ENCODE data around the gene CDC42SE1.

CDC42SE1 gene

DNA sequence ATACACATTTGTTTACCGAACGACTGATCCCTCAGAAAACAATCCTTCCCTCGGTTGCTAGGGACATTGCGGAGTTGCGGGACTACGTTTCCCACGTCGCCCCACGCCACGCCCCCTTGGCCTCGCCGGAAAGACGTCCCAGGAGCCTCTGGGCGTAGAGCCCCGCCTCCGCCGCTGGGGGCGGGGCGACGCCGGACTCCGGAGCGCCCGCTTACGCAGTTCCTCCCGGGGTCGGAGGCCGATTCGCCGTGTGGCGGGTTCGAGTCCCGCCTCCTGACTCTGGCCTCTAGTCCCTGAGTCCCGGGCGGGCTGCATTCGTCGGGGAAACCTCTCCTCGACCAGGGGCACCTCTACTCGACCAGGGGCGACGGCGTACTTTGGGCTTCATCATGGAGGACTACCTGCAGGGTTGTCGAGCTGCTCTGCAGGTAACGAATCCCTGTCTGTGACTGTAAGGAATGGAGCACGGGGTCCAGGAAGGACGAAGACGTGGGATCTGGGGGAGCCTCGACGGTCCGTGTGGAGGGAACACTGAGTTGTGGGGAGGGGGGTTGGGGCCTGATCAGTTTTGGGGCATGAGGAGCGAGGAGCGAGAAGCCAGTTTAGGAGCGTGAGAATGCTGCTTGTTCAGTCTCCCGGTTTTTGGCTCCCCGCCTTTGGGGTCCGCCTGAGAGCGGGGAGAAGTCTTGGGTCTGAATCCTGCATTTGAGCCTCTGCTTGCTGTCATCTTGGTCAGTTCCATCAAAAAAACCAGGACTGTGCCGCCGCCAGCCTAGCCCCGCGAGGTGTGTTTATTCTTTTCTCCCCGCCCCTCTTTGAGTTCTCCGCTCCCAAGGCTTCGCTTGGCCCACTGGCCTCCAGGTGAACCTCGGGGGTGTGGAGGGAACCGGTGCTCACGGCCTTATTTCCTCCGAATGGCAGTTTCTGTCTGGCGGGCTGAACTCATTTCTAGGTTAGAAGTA lies 50.9 kb downstream of the CDC42SE1 start, which contains the start of gene PRUNE1:
TSS of gene PRUNE1 (plus strand) at position 206 of the 962 bp plus-strand sequence. CDS start at position 390, 184 bp downstream.
- POLR2A ChIA-PET: no interaction called here
- TF ChIP-seq, protein P1, sequence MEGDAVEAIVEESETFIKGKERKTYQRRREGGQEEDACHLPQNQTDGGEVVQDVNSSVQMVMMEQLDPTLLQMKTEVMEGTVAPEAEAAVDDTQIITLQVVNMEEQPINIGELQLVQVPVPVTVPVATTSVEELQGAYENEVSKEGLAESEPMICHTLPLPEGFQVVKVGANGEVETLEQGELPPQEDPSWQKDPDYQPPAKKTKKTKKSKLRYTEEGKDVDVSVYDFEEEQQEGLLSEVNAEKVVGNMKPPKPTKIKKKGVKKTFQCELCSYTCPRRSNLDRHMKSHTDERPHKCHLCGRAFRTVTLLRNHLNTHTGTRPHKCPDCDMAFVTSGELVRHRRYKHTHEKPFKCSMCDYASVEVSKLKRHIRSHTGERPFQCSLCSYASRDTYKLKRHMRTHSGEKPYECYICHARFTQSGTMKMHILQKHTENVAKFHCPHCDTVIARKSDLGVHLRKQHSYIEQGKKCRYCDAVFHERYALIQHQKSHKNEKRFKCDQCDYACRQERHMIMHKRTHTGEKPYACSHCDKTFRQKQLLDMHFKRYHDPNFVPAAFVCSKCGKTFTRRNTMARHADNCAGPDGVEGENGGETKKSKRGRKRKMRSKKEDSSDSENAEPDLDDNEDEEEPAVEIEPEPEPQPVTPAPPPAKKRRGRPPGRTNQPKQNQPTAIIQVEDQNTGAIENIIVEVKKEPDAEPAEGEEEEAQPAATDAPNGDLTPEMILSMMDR (IDR thresholded peaks at IDR 0.05; ENCODE audit: control extremely low read depth, extremely low read depth, low read depth, missing control alignments): no peak
- CTCF ChIA-PET: interaction anchor here (3.4 kb wide), 1 partner anchor 13 kb away, joined by 9 read pairs; no protein-coding TSS in a partner anchor
- peak; percentile 99 for DNase-seq (ENCODE audit: extremely low spot score)

DNA sequence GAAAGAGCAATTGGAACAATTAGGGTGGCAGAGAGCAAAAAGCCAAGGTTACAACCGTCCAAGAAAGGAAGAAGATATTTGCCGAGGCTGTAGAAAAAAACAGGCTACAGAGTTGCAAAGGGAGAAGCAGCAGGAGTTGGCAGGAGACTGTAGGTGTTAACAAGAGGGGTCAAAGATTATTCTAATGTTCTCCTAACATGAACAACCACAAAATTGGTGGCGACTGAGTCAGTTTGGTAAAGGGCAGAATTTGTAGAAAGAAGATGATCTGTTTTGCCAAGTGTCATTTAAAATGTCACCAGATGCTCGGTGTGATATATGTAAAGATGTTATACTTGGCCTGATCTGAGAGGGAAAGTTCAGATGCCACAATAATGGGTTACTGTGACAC lies 51.6 kb downstream of the CDC42SE1 start:
- CTCF ChIA-PET: interaction anchor here (3.3 to 3.9 kb wide), 3 partner anchors 12 to 27 kb away, joined by 9 to 99 read pairs (median 41); partner anchors contain the start of gene ANXA9
- POLR2A ChIA-PET: no interaction called here
- no peak for DNase-seq (ENCODE audit: extremely low spot score)
- TF ChIP-seq, protein P1 (IDR thresholded peaks at IDR 0.05; ENCODE audit: control extremely low read depth, extremely low read depth, low read depth, missing control alignments): no peak

DNA sequence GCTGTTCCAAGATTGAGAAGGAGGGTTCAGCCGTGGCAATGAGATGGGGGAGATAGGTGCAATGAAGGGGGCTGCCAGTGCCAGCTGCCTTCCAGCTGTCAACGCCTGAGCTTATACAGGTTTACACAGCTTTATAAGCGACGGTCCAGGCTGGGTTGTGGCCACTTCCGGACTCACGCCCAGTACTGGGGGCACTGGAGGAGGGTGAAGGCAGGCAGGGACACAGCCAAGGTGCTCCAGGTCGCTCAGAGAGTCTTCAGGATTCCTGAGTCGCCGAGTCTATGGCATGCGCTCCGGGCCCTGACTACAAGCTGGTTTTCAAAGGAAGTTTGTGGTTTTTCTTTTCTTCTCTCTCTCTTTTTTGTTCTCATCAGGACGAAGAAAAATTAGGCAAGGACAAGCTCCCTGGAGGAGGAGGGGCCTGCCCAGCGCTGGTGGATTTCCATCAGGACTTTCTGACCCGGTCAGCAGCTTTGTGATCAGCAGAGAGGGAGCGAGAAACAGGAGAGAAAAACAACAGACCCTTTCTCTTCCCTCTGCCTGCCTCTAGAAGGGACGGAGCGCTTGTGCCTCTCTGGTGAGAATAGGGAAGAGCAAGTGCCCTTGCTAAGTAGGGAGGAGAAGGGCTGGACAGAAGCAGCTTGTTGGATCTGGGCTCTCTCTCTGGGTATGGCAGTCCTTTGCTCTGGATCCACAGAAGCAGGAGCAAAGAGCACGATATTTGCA lies 52.9 kb downstream of the CDC42SE1 start, which contains the start of gene MINDY1:
TSS of gene MINDY1 (minus strand) at position 576 of the 726 bp plus-strand sequence. CDS start 4,285 bp downstream, outside the sequence.
- ChIA-PET POLR2A (interaction anchor here (0.6 to 1.2 kb wide), 5 partner anchors 8 to 427 kb away, joined by 3 to 16 read pairs (median 4); partner anchors contain the start of genes MCL1 and SETDB1), CTCF (interaction anchor here (0.7 to 3.9 kb wide), 26 partner anchors 11 to 752 kb away, joined by 3 to 99 read pairs (median 4); partner anchors contain the start of genes ANXA9, C1orf56, CDC42SE1 and TNFAIP8L2)
- DNase-seq (ENCODE audit: extremely low spot score): peak; percentile 71
- TF ChIP-seq, protein P1 (IDR thresholded peaks at IDR 0.05; ENCODE audit: control extremely low read depth, extremely low read depth, low read depth, missing control alignments): peak; percentile 28

DNA sequence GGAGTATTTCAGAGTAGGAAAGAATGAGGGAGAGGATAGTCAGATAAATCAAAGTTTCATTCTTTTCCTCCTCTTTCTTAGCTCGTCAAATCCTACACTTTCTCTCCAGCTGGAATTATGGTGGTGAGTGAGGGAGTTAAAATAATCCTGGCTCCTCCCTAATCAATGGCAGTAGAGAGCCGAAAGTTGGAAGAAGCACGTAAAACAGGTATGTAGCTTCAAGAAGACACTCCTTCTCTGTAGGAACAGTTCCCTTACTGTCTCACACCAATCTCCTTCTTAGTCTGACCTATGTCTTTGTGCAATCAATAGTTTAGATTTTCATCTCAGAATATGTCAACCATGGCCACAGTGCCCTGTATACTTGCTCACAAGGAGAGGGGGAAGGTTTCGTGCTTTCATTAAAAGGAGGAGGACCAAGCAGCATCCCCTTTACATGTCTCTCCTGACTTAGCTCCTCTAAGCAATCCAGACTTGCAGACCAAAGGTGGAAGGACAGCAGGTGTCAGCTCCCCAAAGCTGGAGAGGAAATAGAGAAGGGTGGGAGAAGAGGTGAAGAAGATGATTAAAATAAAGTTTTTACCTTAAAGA lies 53.6 kb downstream of the CDC42SE1 start:
- CTCF ChIA-PET: interaction anchor here (0.7 to 3.9 kb wide), 22 partner anchors 10 to 751 kb away, joined by 3 to 99 read pairs (median 4); partner anchors contain the start of genes ANXA9, C1orf56, CDC42SE1 and GABPB2
- TF ChIP-seq, protein P1 (IDR thresholded peaks at IDR 0.05; ENCODE audit: control extremely low read depth, extremely low read depth, low read depth, missing control alignments): no peak
- no peak for DNase-seq (ENCODE audit: extremely low spot score)
- POLR2A ChIA-PET: interaction anchor here (0.6 to 1.2 kb wide), 4 partner anchors 8 to 426 kb away, joined by 3 to 16 read pairs (median 4); partner anchors contain the start of genes MCL1 and SETDB1

DNA sequence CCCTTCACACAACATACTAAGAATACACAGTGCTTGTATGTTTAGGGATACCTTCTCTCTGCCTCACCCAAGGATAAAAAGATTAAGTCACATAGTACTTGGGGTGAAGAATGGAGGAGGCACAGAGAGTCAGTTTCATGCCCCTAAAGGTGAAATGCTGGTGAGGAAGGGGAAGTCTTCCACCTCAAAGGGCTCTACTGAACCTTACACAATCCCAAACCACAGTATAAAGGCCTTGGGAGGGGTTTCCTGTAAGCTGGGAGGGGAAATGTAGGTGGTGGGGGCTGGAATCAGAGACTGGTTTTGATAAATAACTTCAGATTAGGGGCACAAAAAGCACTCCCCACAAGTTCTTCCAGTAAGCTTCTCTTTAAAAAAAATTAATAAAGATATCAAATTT lies 56.2 kb downstream of the CDC42SE1 start:
- TF ChIP-seq, protein P1 (IDR thresholded peaks at IDR 0.05; ENCODE audit: control extremely low read depth, extremely low read depth, low read depth, missing control alignments): no peak
- DNase-seq (ENCODE audit: extremely low spot score): no peak
- POLR2A ChIA-PET: no interaction called here
- CTCF ChIA-PET: interaction anchor here (1.9 to 9.7 kb wide), 2 partner anchors 9 to 19 kb away, joined by 5 to 158 read pairs; partner anchors contain the start of gene ANXA9

Measured in GM10248 (cell line).